RWPE2 (cell line): ENCODE data around the gene BSX.

Source experiments
- ATAC-seq: fragments of 200-7000 bp; cut with Tn5 transposase; 3 replicates; pipeline ENCODE4 v1.9.1; 2021; ENCODE audit warnings: low read depth
- DNase-seq: peaks from one replicate; pipeline ENCODE4 v3.0.0-alpha.2; 2020; ENCODE audit warnings: low spot score
- H3K27ac ChIP-seq: fragments of 450-650 bp; 2 replicates; pipeline ENCODE4 v1.5.1; 2017; ENCODE audit warnings: mild to moderate bottlenecking; ENCODE audit not compliant: poor library complexity, severe bottlenecking
- H3K27me3 ChIP-seq: fragments of 250-450 bp; sonication (Bioruptor Pico); 2 replicates; pipeline ENCODE4 v1.5.1; 2021; ENCODE audit warnings: mild to moderate bottlenecking, moderate library complexity; ENCODE audit not compliant: insufficient read depth, poor library complexity, severe bottlenecking
- H3K36me3 ChIP-seq: fragments of 250-450 bp; sonication (Bioruptor Pico); 2 replicates; pipeline ENCODE4 v1.5.1; 2020; ENCODE audit warnings: low read depth, mild to moderate bottlenecking, moderate library complexity
- H3K4me1 ChIP-seq: fragments of 250-450 bp; sonication (Bioruptor Pico); 2 replicates; pipeline ENCODE4 v1.5.1; 2021; ENCODE audit warnings: mild to moderate bottlenecking, moderate library complexity; ENCODE audit not compliant: insufficient read depth, poor library complexity, severe bottlenecking
- H3K4me3 ChIP-seq: fragments of 250-450 bp; sonication (Bioruptor Pico); 2 replicates; pipeline ENCODE4 v1.5.1; 2021; ENCODE audit warnings: mild to moderate bottlenecking, moderate library complexity; ENCODE audit not compliant: severe bottlenecking
- H3K9me3 ChIP-seq: fragments of 250-450 bp; sonication (Bioruptor Pico); 2 replicates; pipeline ENCODE4 v1.5.1; 2021; ENCODE audit warnings: mild to moderate bottlenecking, moderate library complexity; ENCODE audit not compliant: severe bottlenecking
- CTCF ChIP-seq: fragments of 450-650 bp; IDR thresholded peaks from one replicate; pipeline ENCODE4 v1.5.1; 2017; ENCODE audit warnings: mild to moderate bottlenecking, moderate library complexity; ENCODE audit not compliant: poor library complexity, severe bottlenecking

BSX gene

GRCh38 chr11:123006860-123007542, 25.4 kb upstream of the BSX start:
- TF ChIP-seq CTCF: no peak
- no peak overlapping the region for H3K4me3 ChIP-seq
- no peaks in the 10 kb centered on the region for H3K4me1 ChIP-seq
- no peaks in the 10 kb centered on the region for H3K9me3 ChIP-seq
- H3K27ac ChIP-seq: no peak overlapping the region
- H3K27me3 ChIP-seq: no peaks in the 10 kb centered on the region
- DNase-seq (no peak), ATAC-seq (no peak)
- H3K36me3 ChIP-seq: no peaks in the 10 kb centered on the region

GRCh38 chr11:123000721-123001120, 19.1 kb upstream of the BSX start:
- no peak for TF ChIP-seq CTCF

GRCh38 chr11:122998727-122999366, 17.2 kb upstream of the BSX start:
- Histone ChIP-seq H3K27me3 (no peaks in the 10 kb centered on the region), H3K27ac (no peak overlapping the region), H3K4me1 (no peaks in the 10 kb centered on the region), H3K4me3 (no peak overlapping the region), H3K36me3 (no peaks in the 10 kb centered on the region), H3K9me3 (no peaks in the 10 kb centered on the region)
- no peak for TF ChIP-seq CTCF
- ATAC-seq: no peak
- DNase-seq: no peak

More at GRCh38 chr11:123000721-123001120, 19.1 kb upstream of the BSX start:
- no peaks in the 10 kb centered on the region for H3K4me1 ChIP-seq
- no peaks in the 10 kb centered on the region for H3K36me3 ChIP-seq
- ATAC-seq: no peak
- DNase-seq: no peak
- no peak overlapping the region for H3K4me3 ChIP-seq
- H3K27ac ChIP-seq: no peak overlapping the region
- H3K27me3 ChIP-seq: no peaks in the 10 kb centered on the region
- H3K9me3 ChIP-seq: no peaks in the 10 kb centered on the region

- H3K27ac ChIP-seq: no peak overlapping the region
- H3K27me3 ChIP-seq: no peaks in the 10 kb centered on the region
- H3K9me3 ChIP-seq: no peaks in the 10 kb centered on the region
- DNase-seq (no peak), ATAC-seq (no peak)
- no peak for TF ChIP-seq CTCF
- no peaks in the 10 kb centered on the region for H3K4me1 ChIP-seq
- H3K4me3 ChIP-seq: no peak overlapping the region
- H3K36me3 ChIP-seq: no peaks in the 10 kb centered on the region
Measured at GRCh38 chr11:122995526-122995925, 13.9 kb upstream of the BSX start.
